NOMO-1 treated with DMSO at 0.1 percent for 48 hours (cell line): ENCODE data around the gene APCDD1L.
"Not testable (repeated sequence)": the region's sequence is repeated elsewhere in the genome, so short reads cannot be mapped to it uniquely, and the experiment has no call there.

Source experiments
- DNase-seq: peaks from one replicate; lab custom pipeline; 2025; ENCODE audit not compliant: unreplicated experiment; lab: John Stamatoyannopoulos, UW

APCDD1L gene

DNA sequence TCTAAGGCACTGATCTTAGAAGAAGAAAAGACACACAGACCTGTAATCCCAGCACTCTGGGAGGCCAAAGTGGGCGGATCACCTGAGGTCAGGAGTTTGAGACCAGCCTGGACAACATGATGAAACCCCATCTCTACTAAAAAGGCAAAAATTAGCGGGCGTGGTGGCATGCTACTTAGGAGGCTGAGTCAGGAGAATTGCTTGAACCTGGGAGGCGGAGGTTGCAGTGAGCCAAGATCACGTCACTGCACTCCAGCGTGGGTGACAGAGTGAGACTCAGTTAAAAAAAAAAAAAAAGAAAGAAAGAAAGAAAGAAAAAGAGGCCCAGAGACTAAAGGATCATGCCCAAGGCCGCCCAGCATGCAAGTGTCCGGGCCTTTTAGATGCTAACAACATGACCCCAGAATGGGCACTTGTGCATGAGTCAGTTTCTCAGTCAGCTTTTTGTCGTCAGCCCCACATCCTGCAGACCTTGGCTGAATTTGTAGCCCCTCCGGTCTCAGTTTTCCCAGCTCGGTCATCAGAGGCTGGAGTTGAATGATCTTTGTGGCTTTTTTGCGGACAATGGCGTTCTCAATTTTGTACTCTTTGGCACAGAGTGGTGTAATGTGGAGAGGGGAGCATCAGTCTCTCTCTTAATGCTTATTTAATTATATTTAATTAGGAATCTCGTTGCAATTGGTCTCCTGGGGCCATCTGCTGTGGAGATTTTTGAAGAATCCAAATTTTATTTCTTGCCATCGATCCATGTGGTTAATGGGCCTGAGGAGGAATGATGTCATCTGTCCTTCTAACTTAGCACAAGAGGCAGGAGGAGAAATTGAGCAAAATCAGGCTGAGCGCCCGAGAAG is 30.6 kb upstream of the APCDD1L start:
- DNase-seq = no peak

DNA sequence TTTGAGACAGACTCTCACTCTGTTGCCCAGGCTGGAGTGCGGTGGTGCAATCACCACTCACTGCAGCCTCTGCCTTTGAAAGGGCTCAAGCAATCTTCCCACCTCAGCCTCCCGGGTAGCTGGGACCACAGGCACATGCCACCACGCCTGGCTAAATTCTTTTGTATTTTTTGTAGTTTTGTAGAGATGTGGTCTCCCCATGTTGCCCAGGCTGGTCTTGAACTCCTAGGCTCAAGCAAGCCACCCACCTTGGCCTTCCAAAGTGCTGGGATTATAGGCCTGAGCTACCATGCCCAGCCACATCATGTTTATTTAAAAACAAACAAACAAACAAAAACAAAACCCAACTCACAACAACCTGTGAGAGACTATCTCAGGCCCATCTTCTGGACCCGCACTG is 29.7 kb upstream of the APCDD1L start:
- no peak for DNase-seq

DNA sequence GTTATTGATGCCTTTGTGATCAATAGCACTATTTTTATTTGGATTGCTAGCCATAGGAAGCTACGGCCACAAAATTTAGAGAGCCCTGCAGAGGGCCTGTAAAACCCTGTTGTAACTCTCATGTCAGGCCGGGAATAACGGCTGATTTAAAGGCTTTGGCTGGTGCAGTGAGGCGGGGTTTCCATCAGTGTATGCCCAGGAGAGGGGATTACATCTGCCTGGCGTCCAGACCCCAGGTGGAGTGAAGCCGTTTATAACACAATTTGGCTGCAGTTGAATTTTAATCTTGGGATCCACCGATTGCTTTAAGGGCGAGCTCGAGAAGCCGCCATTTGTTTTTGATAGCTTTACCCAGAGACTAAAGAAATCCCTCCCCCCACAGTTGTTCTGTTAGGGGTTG is 29.1 kb upstream of the APCDD1L start:
- DNase-seq = no peak

DNA sequence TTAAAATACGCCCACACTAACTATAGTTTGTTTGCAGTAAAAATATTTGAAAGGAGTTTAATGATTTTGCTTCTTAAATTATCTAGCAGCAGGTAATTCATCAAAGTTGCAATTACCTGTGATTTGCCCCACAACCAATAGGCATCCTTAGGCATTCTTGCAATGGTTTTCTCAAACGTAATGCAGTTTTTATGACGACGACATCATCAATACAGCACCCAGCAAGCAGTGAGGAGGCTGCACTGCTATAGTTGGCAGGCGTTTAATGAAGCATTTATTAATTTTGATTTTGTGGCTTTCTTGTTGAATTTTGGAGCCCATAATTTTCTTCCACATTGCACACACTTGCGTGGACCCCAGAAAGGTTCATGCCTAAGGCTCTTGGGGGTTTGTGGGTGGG is 28.1 kb upstream of the APCDD1L start:
- no peak for DNase-seq

GRCh38 chr20:58542411-58543095 is 27.4 kb upstream of the APCDD1L start:
- no peak for DNase-seq

DNA sequence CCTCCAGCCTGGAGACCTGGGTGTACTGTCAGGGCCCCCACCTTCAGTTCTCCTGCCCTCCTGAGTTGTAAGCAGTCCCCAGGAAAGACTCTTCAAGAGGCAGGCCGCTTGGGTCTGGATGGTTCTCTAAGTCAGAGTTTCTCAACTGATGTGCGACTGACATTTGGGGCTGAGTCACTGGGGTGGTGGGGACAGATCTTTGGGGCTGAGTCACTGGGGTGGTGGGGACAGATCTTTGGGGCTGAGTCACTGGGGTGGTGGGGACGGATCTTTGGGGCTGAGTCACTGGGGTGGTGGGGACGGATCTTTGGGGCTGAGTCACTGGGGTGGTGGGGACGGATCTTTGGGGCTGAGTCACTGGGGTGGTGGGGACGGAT is 26.8 kb upstream of the APCDD1L start:
- not testable (repeated sequence) for DNase-seq

DNA sequence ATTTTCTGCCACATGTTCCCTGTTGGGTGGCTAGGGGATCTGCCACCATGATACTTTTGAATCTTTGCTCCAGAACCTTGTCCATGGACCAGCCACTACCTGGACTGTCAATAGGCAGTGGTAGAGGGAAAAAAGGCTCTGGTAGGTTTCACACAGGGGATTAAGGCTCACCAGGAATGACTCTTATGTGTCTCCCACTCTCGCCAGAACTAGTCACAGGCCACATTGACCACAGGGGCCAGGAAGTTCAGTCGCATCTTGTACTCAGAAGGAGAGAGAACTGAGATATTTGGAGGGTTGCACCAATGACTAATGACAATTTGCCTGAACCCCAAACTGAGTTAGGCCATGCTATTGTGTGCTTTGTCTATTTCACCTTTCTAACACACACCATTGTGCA is 23.6 kb upstream of the APCDD1L start:
- no peak for DNase-seq

GRCh38 chr20:58537831-58538230 is 22.6 kb upstream of the APCDD1L start:
- no peak for DNase-seq

- no peak for DNase-seq
These were observed 21.1 kb upstream of the APCDD1L start for GRCh38 chr20:58536289-58536688.

GRCh38 chr20:58531657-58532056 is 16.5 kb upstream of the APCDD1L start:
- DNase-seq = no peak

DNA sequence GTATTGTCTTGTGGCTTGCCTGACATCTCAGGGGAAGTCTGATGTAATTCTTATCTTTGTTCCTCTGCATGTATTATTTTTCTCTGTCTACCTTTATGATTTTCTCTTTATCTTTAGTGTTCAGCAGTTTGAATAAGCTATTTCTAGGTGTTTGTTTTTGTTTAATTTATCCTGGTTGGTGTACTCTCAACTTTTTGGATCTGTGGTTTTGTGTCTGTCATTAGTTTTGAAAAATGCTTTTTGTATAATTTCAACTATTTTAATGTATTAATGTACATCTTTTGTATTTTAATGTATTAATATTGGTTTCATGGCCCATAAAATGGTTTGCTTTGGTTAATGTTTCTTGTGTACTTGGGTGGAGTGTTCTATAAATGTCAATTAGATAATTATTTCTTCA is 15.9 kb upstream of the APCDD1L start:
- no peak for DNase-seq

DNA sequence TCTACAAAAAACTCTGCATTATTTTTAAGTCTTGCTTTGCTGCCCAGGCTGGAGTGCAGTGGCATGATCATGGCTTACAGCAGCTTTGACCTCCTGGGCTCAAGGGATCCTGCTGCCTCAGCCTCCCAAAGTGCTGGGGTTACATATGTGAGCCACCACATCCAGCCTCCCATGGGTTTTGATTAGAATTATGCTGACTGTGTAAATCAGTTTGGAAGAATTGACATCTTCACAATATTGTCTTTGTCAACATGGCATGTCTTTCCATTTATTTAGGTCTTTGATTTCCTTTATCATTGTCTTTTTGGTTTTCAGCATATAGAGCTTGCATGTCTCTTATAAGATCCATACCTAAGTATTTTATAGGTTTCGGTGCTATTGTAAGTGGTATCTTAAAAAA is 13.2 kb upstream of the APCDD1L start:
- no peak for DNase-seq

DNA sequence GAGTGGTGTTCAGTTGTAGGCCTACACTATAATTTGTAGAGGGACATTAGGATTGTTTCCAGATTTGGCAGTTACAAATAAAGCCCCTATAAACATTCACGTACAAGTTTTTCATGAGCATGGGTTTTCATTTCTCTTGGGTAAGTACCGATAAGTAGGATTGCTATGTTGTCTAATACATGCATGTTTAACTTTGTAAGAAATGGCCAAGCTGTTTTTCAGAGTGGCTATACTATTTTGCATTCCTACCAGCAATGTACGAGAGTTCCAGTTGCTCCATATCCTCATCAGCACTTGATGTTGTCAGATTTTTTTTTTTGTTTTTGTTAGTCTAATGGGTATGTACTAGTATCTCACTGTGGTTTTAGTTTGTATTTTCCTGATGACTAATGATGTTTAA is 11.2 kb upstream of the APCDD1L start:
- DNase-seq = no peak

- DNase-seq = no peak
These were observed 9.6 kb upstream of the APCDD1L start for GRCh38 chr20:58524814-58525213.

DNA sequence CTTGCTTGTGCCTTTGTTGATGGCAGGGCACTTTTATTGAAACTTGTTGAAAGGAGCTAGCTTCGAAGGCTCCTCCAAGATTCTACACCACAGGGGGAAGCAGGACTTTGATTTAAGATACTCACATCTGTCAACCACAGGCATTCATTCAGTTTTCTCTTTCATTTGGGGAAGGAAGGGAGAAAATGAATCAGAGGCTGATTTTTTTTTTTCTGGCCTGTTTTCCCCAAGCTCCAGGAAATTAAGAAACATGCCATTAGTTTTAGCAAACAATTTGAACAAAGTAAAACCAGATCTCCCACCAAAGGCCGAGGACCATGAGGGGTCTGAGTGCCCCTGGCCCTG is 8.7 kb upstream of the APCDD1L start:
- no peak for DNase-seq

DNA sequence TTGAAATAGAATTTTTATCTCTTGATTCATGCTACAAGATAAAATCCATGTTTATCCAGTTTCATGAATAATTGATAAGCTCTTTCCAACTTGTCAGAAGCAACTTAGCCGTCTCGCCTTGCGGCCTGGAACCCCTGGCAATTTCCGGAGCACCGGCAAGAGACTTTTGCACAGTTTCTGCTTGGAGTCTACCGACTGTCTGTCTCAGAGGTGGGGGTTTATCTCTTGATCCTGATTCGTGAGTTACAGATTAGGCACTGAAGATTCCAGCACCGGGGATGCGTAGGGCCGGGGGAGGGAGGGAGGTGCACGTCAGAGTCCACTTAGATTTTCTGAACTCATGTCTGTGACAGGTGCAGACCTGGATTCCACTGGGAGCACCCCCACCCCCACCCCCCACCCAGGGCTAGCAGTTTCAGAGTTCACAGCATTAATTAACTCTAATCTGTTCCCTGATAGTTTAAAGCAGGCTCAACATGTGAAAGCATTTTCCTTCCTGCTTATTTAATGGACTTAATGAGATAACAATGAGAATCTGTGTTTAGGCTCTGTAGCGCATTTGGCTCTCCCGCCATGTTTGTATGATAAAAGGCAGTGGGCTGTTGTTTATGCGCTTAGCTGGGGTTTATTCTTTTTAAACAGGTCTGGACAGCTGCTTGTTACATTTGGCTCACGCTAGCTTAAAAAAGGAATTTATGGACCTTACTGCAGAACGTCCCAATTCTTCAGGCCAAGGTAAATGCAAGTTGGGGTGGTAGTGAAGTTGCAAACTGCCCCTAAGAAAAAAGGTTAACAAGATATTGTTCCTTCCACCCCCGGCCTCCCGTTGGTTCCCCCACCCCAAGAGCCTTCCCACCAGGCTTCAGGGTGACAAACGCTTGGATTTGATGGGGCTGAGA is 8.1 kb upstream of the APCDD1L start:
- DNase-seq = no peak

DNA sequence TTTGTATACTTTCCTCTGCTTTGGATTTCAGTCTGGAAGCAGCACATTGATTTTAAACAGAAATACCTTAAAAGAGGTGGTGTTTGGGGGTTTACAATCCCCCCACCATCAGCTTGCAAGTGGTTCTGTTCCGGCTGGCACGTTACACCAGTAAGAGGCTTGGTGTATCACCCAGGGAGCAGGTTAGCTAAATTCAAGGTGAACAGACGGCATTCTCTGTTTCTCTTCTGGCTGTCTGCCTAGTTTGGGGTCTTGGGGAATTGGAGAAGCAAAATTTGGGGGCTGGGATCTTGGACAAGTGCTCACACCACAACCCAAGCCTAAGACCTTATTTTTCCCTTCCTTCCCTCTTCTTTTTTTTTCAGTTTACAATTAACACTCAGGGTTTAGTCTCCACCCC is 7.5 kb upstream of the APCDD1L start:
- DNase-seq = no peak

DNA sequence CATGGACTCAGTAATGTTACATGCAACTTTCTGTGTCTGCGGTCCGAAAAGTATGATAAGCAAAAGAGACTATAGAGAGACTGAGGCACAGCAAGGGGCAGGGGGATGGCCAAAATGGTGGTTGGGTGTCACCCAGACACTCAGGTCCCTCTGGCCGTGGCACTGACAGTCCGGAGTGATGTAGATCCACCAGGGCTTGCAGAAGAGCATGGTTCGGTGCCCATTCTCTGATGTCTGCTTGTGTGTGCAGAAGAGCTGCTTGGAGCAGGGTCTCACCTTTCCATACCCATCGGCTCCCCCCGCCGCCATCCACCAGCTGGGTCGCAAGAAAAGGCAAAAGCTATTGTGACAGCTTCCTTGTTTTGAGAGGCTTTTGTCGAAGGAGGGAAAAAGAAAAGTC is 6.6 kb upstream of the APCDD1L start:
- DNase-seq = no peak

DNA sequence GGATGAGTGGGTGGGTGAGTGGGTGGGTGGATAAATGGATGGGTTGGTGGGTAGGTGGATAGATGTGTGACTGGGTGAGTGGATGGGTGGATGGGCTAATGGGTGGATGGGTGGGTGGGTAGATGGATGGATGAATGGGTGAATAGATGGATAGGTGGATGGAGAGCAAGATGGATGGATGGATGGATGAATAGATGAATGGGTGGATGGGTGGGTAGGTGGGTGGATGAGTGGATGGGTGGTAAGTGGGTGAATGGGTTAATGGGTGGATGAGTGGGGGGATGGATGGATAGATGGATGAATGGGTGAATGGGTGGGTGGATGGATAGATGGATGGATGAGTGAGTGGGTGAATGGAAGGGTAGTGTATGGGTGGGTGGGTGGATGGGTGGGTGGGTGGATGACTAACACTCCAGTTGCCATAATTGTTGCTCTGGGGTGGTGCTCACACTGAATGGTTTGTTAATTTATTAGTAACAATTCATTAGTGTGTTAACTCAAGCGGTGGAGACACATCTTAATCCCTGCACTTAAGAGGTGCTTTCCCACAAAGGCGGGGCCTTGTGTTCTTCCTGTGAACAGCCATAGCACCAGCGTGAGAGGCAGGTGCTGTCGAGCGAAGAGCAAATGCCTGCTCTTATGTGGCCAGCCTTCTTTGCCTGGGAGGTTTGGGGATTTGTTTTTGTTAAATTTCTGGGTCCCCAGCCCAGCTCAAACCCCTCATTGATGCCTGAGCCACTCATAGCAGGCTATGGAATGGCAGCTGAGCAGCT is 4.9 kb upstream of the APCDD1L start:
- DNase-seq = no peak

DNA sequence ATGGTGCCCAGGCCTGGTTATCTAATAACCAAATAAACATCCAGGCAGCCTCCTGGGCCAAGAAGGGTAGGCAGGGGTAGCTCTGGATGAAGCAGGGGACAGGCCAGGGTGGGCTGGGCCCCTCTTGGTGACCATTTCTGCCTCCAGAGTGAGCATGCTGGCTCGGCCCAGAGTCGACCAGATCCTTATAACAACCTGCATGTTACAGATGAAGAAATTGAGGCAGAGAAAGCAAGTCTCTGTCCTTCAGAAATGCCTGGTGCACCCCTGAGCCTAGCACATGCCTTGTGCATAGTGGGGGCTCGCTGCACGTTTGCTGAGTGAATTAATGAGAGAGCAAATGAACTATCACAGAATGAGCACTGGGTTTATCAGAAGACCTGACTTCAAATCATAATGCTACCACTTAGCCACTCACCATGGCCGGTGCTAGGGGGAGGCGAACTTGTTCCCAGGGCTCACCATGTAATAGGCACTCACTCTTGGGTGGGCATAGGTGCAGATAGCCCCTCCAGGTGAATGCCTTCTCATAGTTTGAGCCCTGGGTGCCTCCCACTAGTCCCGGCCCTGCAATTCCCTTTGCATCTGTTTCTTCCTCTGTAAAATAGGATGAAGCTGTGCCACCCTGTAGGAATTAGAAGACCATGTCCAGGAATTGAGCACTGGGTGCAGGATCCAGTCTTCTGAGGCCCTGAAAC is 3.8 kb upstream of the APCDD1L start:
- DNase-seq = no peak
